H1 (cell line): ENCODE data around the gene ZNF292.

Experiments used
- CTCF ChIP-seq, 3 experiments: IDR thresholded peaks; 1 replicate in 2 of 3; 2 replicates in 1 of 3; pipeline versions ENCODE4 v1.5.1 to v1.6.1; 2011; ENCODE audit warnings: low read length in 3 of 3, mild to moderate bottlenecking in 3 of 3, inconsistent platforms in 2 of 3, low read depth in 1 of 3, moderate library complexity in 1 of 3; ENCODE audit not compliant: insufficient read depth in 1 of 3; ENCODE audit errors: control extremely low read depth in 1 of 3
- SRF ChIP-seq: IDR thresholded peaks from 2 replicates; pipeline ENCODE4 v1.6.1; 2011; ENCODE audit warnings: mild to moderate bottlenecking, low read depth, low read length, moderate library complexity

- no peak for TF ChIP-seq CTCF (IDR thresholded peaks at IDR 0.05; ENCODE audit: control extremely low read depth in 1 of 3, insufficient read depth in 1 of 3, low read depth in 1 of 3, low read length in 3 of 3)
- TF ChIP-seq SRF = no peak
These were observed 102.2 kb downstream of the ZNF292 start for GRCh38 chr6:87257565-87257964.
